ENCODE results near the gene RASGRF2.

The RASGRF2 gene

GRCh38 chr5:81187885-81188284, 227.7 kb downstream of the RASGRF2 start:
- no peak overlapping the region for H3K27ac ChIP-seq (replicated peaks)

GRCh38 chr5:81188962-81189361, 228.8 kb downstream of the RASGRF2 start:
- Histone ChIP-seq H3K27me3 (ENCODE audit: insufficient read depth, poor library complexity, severe bottlenecking) (no peaks in the 10 kb centered on the region), H3K27ac (replicated peaks) (no peak overlapping the region)

More at GRCh38 chr5:81187885-81188284, 227.7 kb downstream of the RASGRF2 start:
- H3K27me3 ChIP-seq (ENCODE audit: insufficient read depth, poor library complexity, severe bottlenecking): no peaks in the 10 kb centered on the region
- DNase-seq (ENCODE audit: low read depth in 1 of 2, low spot score in 1 of 2): no peak
- no peak overlapping the region for H3K4me3 ChIP-seq (replicated peaks; ENCODE audit: insufficient read depth, low read length)
- TF ChIP-seq POLR2AphosphoS5 (IDR thresholded peaks at IDR 0.05; ENCODE audit: low read depth) (no peak), CTCF (IDR thresholded peaks at IDR 0.05; ENCODE audit: insufficient read depth, low read length) (no peak), GABPA (IDR thresholded peaks at IDR 0.05; ENCODE audit: low read depth) (no peak), REST (IDR thresholded peaks at IDR 0.05; ENCODE audit: insufficient replicate concordance, low read depth) (no peak), SPI1 (IDR thresholded peaks at IDR 0.05; ENCODE audit: borderline replicate concordance, low read depth) (no peak)

More at GRCh38 chr5:81188962-81189361, 228.8 kb downstream of the RASGRF2 start:
- no peak for DNase-seq (ENCODE audit: low read depth in 1 of 2, low spot score in 1 of 2)
- no peak overlapping the region for H3K4me3 ChIP-seq (replicated peaks; ENCODE audit: insufficient read depth, low read length)
- TF ChIP-seq POLR2AphosphoS5 (IDR thresholded peaks at IDR 0.05; ENCODE audit: low read depth) (no peak), CTCF (IDR thresholded peaks at IDR 0.05; ENCODE audit: insufficient read depth, low read length) (no peak), SPI1 (IDR thresholded peaks at IDR 0.05; ENCODE audit: borderline replicate concordance, low read depth) (no peak), GABPA (IDR thresholded peaks at IDR 0.05; ENCODE audit: low read depth) (no peak), REST (IDR thresholded peaks at IDR 0.05; ENCODE audit: insufficient replicate concordance, low read depth) (no peak)
